HepG2 (cell line): ENCODE data around the gene EEF1AKMT3. TPM values are rescaled to one million over a fixed set of nuclear protein-coding genes. Genes with fewer than 3 reads are reported as not detected.

Source experiments
- AHR ChIP-seq: IDR thresholded peaks from 2 replicates; pipeline ENCODE4 v1.6.1; 2018; ENCODE audit warnings: missing genetic modification reagents, missing compliant biosample characterization
- CBX5 ChIP-seq: sonication (generic); formaldehyde crosslinking; IDR thresholded peaks from 2 replicates; pipeline ENCODE4 v1.4.0; 2020; ENCODE audit warnings: missing genetic modification reagents, borderline replicate concordance
- MYC ChIP-seq: sonication (generic); formaldehyde crosslinking; IDR thresholded peaks from 2 replicates; pipeline ENCODE4 v1.9.0; 2021; ENCODE audit warnings: missing genetic modification reagents, borderline replicate concordance
- NFYC ChIP-seq: IDR thresholded peaks from 2 replicates; pipeline ENCODE4 v1.6.1; 2016; ENCODE audit warnings: missing genetic modification reagents, missing compliant biosample characterization
- NONO ChIP-seq, 2 experiments: fragments of 450-650 bp in 1 of 2; sonication (generic) in 1 of 2; formaldehyde crosslinking in 1 of 2; IDR thresholded peaks in 1 of 2; conservative IDR thresholded peaks in 1 of 2; 2 replicates each; pipeline versions ENCODE4 v1.6.1 to v1.8.0; 2017 to 2022; ENCODE audit warnings: mild to moderate bottlenecking in 1 of 2, missing genetic modification reagents in 1 of 2, moderate library complexity in 1 of 2
- SCMH1 ChIP-seq: sonication (generic); formaldehyde crosslinking; IDR thresholded peaks from 2 replicates; pipeline ENCODE4 v1.9.0; 2021; ENCODE audit warnings: missing genetic modification reagents, mild to moderate bottlenecking, borderline replicate concordance
- SP2 ChIP-seq: sonication (generic); formaldehyde crosslinking; IDR thresholded peaks from 2 replicates; pipeline ENCODE4 v1.5.1; 2020; ENCODE audit warnings: mild to moderate bottlenecking, missing genetic modification reagents
- TBX3 ChIP-seq: fragments of 450-650 bp; IDR thresholded peaks from 2 replicates; pipeline ENCODE4 v1.6.1; 2017; ENCODE audit warnings: antibody characterized with exemption, mild to moderate bottlenecking, inconsistent platforms, borderline replicate concordance
- ZC3H13 ChIP-seq: sonication (generic); formaldehyde crosslinking; IDR thresholded peaks from 2 replicates; pipeline ENCODE4 v1.8.1; 2023; ENCODE audit warnings: mild to moderate bottlenecking, missing genetic modification reagents, moderate library complexity
- ZFP36L1 ChIP-seq: sonication (generic); formaldehyde crosslinking; IDR thresholded peaks from 2 replicates; pipeline ENCODE4 v1.8.0; 2022; ENCODE audit warnings: mild to moderate bottlenecking, missing genetic modification reagents, moderate library complexity
- ZFYVE20 ChIP-seq: sonication (generic); formaldehyde crosslinking; IDR thresholded peaks from 2 replicates; pipeline ENCODE4 v1.8.0; 2023; ENCODE audit warnings: low read depth, mild to moderate bottlenecking, moderate library complexity, missing genetic modification reagents, borderline replicate concordance
- ZMYM3 ChIP-seq: sonication (generic); formaldehyde crosslinking; IDR thresholded peaks from 2 replicates; pipeline ENCODE4 v1.5.1; 2020; ENCODE audit warnings: mild to moderate bottlenecking, missing genetic modification reagents
- ZNF138 ChIP-seq: sonication (generic); formaldehyde crosslinking; IDR thresholded peaks from 2 replicates; pipeline ENCODE4 v1.5.0; 2020; ENCODE audit warnings: mild to moderate bottlenecking, low read depth, missing genetic modification reagents
- ZNF660 ChIP-seq: sonication (generic); formaldehyde crosslinking; IDR thresholded peaks from 2 replicates; pipeline ENCODE4 v1.5.1; 2020; ENCODE audit warnings: mild to moderate bottlenecking, low read depth, missing genetic modification reagents, borderline replicate concordance
- polyA plus RNA-seq, 8 experiments: library from polyadenylated mRNA; depleted of rRNA in 3 of 8; stranded (reverse) in 7 of 8; unstranded in 1 of 8; fragments of >200 nt; fragmentation: Illumina TruSeq in 4 of 8; extraction: Trizol in 4 of 8; gene quantifications; 2 replicates each; pipeline versions ENCODE4 v1.2.1 to v1.2.3, GENCODE V29; 2011 to 2016; ENCODE audit warnings: low read depth in 4 of 8, missing spikeins in 1 of 8, mixed read lengths in 1 of 8; ENCODE audit not compliant: insufficient read depth in 1 of 8
- total RNA-seq, 5 experiments: library from RNA; depleted of rRNA; stranded (reverse); fragments of >200 nt; fragmentation: Illumina TruSeq; extraction: Trizol; gene quantifications; 2 replicates each; pipeline ENCODE4 v1.2.3, GENCODE V29; 2016; ENCODE audit warnings: low read depth in 1 of 5
- TF ChIP-seq, protein P1 (sequence below): sonication (generic); formaldehyde crosslinking; IDR thresholded peaks from 2 replicates; pipeline ENCODE4 v1.4.0; 2020; ENCODE audit warnings: missing genetic modification reagents; ENCODE audit errors: not compliant biosample characterization
- TF ChIP-seq, protein P2 (sequence below): sonication (generic); formaldehyde crosslinking; IDR thresholded peaks from 2 replicates; pipeline ENCODE4 v1.5.0; 2020; ENCODE audit warnings: mild to moderate bottlenecking, missing genetic modification reagents
- TF ChIP-seq, protein P3 (sequence below): IDR thresholded peaks from 2 replicates; pipeline ENCODE4 v1.4.0; 2020; ENCODE audit warnings: mild to moderate bottlenecking, missing genetic modification reagents
- TF ChIP-seq, protein P4 (sequence below): sonication (generic); formaldehyde crosslinking; IDR thresholded peaks from 2 replicates; pipeline ENCODE4 v1.4.0; 2020; ENCODE audit warnings: missing genetic modification reagents

EEF1AKMT3 gene
- total and polyA plus RNA-seq, 2 of the 13 experiments (the other 11 are each of a cell fraction or from before 2014, with no cell fraction given): 4.7 to 11.4 TPM

DNA sequence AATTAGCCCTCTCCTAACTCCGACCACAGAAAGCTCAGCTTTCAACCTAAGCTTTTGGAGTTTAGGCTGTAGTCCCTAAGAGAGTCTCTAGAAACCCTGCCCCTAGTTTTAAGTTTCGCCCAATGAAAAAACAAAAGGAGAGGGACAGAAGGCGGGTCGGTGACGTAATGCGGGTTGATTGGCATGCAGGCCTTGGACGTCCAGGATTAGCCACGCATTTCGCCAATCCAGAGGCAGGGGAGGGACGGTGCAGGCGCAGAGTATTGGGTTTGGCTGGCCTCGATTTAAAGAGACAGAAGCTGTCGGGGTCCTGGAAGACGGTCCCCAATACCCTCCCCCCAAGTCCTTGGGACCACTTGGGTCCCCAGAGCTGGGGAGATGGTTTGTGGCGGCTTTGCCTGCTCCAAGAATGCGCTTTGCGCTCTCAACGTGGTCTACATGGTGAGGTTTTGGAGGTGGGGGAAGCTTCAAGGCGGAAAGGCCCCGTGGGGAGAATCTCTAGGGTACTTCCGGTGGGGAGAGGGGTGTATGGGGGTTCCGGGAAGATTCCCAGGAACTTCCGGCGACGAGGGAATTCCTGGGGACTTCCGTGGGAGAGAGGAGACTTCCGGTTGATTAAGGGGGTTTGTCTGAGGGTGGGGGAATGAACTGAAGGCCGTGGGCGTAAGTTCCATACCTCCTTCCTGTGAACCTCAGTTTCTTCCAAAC, 27.5 kb upstream of the EEF1AKMT3 start, which contains the start of gene TSPAN31 (continued):
- TF ChIP-seq NFYC (peak; percentile 92), ZFP36L1 (CRISPR knock-in tag) (no peak), TBX3 (no peak), NONO (IDR thresholded peaks at IDR 0.05) (no peak), NONO (CRISPR knock-in tag; conservative IDR thresholded peaks at IDR 0.05) (no peak; the same call in 1 of the 2 replicates), ZFYVE20 (CRISPR knock-in tag) (no peak), ZC3H13 (CRISPR knock-in tag) (no peak), SCMH1 (no peak), ZNF660 (CRISPR knock-in tag) (no peak), AHR (no peak), MYC (CRISPR knock-in tag) (no peak), CBX5 (no peak), ZNF138 (CRISPR knock-in tag) (no peak), SP2 (CRISPR knock-in tag) (peak; percentile 90), ZMYM3 (CRISPR knock-in tag) (no peak)
- TF ChIP-seq, protein P1, sequence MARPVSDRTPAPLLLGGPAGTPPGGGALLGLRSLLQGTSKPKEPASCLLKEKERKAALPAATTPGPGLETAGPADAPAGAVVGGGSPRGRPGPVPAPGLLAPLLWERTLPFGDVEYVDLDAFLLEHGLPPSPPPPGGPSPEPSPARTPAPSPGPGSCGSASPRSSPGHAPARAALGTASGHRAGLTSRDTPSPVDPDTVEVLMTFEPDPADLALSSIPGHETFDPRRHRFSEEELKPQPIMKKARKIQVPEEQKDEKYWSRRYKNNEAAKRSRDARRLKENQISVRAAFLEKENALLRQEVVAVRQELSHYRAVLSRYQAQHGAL (CRISPR knock-in tag): no peak
- TF ChIP-seq, protein P2, sequence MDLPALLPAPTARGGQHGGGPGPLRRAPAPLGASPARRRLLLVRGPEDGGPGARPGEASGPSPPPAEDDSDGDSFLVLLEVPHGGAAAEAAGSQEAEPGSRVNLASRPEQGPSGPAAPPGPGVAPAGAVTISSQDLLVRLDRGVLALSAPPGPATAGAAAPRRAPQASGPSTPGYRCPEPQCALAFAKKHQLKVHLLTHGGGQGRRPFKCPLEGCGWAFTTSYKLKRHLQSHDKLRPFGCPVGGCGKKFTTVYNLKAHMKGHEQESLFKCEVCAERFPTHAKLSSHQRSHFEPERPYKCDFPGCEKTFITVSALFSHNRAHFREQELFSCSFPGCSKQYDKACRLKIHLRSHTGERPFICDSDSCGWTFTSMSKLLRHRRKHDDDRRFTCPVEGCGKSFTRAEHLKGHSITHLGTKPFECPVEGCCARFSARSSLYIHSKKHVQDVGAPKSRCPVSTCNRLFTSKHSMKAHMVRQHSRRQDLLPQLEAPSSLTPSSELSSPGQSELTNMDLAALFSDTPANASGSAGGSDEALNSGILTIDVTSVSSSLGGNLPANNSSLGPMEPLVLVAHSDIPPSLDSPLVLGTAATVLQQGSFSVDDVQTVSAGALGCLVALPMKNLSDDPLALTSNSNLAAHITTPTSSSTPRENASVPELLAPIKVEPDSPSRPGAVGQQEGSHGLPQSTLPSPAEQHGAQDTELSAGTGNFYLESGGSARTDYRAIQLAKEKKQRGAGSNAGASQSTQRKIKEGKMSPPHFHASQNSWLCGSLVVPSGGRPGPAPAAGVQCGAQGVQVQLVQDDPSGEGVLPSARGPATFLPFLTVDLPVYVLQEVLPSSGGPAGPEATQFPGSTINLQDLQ (CRISPR knock-in tag): no peak
- TF ChIP-seq, protein P3, sequence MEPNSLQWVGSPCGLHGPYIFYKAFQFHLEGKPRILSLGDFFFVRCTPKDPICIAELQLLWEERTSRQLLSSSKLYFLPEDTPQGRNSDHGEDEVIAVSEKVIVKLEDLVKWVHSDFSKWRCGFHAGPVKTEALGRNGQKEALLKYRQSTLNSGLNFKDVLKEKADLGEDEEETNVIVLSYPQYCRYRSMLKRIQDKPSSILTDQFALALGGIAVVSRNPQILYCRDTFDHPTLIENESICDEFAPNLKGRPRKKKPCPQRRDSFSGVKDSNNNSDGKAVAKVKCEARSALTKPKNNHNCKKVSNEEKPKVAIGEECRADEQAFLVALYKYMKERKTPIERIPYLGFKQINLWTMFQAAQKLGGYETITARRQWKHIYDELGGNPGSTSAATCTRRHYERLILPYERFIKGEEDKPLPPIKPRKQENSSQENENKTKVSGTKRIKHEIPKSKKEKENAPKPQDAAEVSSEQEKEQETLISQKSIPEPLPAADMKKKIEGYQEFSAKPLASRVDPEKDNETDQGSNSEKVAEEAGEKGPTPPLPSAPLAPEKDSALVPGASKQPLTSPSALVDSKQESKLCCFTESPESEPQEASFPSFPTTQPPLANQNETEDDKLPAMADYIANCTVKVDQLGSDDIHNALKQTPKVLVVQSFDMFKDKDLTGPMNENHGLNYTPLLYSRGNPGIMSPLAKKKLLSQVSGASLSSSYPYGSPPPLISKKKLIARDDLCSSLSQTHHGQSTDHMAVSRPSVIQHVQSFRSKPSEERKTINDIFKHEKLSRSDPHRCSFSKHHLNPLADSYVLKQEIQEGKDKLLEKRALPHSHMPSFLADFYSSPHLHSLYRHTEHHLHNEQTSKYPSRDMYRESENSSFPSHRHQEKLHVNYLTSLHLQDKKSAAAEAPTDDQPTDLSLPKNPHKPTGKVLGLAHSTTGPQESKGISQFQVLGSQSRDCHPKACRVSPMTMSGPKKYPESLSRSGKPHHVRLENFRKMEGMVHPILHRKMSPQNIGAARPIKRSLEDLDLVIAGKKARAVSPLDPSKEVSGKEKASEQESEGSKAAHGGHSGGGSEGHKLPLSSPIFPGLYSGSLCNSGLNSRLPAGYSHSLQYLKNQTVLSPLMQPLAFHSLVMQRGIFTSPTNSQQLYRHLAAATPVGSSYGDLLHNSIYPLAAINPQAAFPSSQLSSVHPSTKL: peak; percentile 5; the same call in 1 of the 2 replicates
- TF ChIP-seq, protein P4, sequence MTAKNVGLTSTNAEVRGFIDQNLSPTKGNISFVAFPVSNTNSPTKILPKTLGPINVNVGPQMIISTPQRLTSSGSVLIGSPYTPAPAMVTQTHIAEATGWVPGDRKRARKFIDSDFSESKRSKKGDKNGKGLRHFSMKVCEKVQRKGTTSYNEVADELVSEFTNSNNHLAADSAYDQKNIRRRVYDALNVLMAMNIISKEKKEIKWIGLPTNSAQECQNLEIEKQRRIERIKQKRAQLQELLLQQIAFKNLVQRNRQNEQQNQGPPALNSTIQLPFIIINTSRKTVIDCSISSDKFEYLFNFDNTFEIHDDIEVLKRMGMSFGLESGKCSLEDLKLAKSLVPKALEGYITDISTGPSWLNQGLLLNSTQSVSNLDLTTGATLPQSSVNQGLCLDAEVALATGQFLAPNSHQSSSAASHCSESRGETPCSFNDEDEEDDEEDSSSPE: no peak
